Fibroblast of lung (primary cell): ENCODE results near the gene HSF5. TPM values are rescaled to one million over a fixed set of nuclear protein-coding genes. Genes with fewer than 3 reads are reported as not detected.

Experiments used
- DNase-seq, 2 donors: peaks; one replicate each; pipeline versions ENCODE4 v3.0.0 to v3.0.0-alpha.2; 2010; ENCODE audit warnings: low read depth in 2 of 2
- H2AFZ ChIP-seq: 2 replicates; pipeline ENCODE4 v1.5.1; 2012; ENCODE audit warnings: low read length, control low read depth, inconsistent platforms
- H3K27ac ChIP-seq: 2 replicates; pipeline ENCODE4 v1.5.1; 2011; ENCODE audit warnings: low read length, control low read depth; ENCODE audit not compliant: insufficient read depth
- H3K27me3 ChIP-seq: 2 replicates; pipeline ENCODE4 v1.5.1; 2011; ENCODE audit warnings: mild to moderate bottlenecking, low read length; ENCODE audit not compliant: control insufficient read depth, insufficient read depth
- H3K36me3 ChIP-seq: 2 replicates; pipeline ENCODE4 v1.5.1; 2011; ENCODE audit warnings: low read length; ENCODE audit not compliant: control insufficient read depth, insufficient read depth
- H3K4me1 ChIP-seq: 2 replicates; pipeline ENCODE4 v1.5.1; 2011; ENCODE audit warnings: low read length; ENCODE audit not compliant: control insufficient read depth, insufficient read depth; ENCODE audit errors: extremely low read depth
- H3K4me2 ChIP-seq: 2 replicates; pipeline ENCODE4 v1.5.1; 2011; ENCODE audit warnings: low read length, control low read depth; ENCODE audit not compliant: insufficient read depth; ENCODE audit errors: extremely low read depth
- H3K4me3 ChIP-seq, 4 experiments: fragments of 200-600 bp in 1 of 4; sonication (generic) in 1 of 4; replicated peaks in 1 of 4; 2 replicates each; pipeline ENCODE4 v1.5.1; 2011 to 2016; ENCODE audit warnings: low read length in 4 of 4, low read depth in 3 of 4, mild to moderate bottlenecking in 3 of 4, control low read depth in 2 of 4, inconsistent platforms in 1 of 4, mixed read lengths in 1 of 4; ENCODE audit not compliant: insufficient read depth in 1 of 4; ENCODE audit errors: control extremely low read depth in 1 of 4
- H3K79me2 ChIP-seq: 2 replicates; pipeline ENCODE4 v1.5.1; 2012; ENCODE audit warnings: mild to moderate bottlenecking, low read length, inconsistent platforms; ENCODE audit not compliant: control insufficient read depth, insufficient read depth
- H3K9ac ChIP-seq: 2 replicates; pipeline ENCODE4 v1.5.1; 2011; ENCODE audit warnings: mild to moderate bottlenecking, low read length, control low read depth; ENCODE audit not compliant: insufficient read depth
- H3K9me3 ChIP-seq: 2 replicates; pipeline ENCODE4 v1.5.1; 2012; ENCODE audit warnings: low read depth, low read length; ENCODE audit not compliant: control insufficient read depth, insufficient read depth
- H4K20me1 ChIP-seq: 2 replicates; pipeline ENCODE4 v1.5.1; 2011; ENCODE audit warnings: low read length; ENCODE audit not compliant: control insufficient read depth, insufficient read depth; ENCODE audit errors: extremely low read depth
- EZH2 ChIP-seq: IDR thresholded peaks from 2 replicates; pipeline ENCODE4 v1.5.1; 2012; ENCODE audit warnings: low read length, control low read depth, mild to moderate bottlenecking; ENCODE audit errors: missing control alignments
- polyA plus RNA-seq, 2 donors: library from polyadenylated mRNA; depleted of rRNA in 1 of 2; stranded (reverse) in 1 of 2; unstranded in 1 of 2; fragments of >200 nt; gene quantifications; 2 replicates each; pipeline ENCODE4 v1.2.1, GENCODE V29; 2011 to 2012; ENCODE audit warnings: missing spikeins in 1 of 2
- total RNA-seq: library from RNA; depleted of rRNA; stranded (reverse); fragments of >200 nt; gene quantifications from 2 replicates; pipeline ENCODE4 v1.2.1, GENCODE V29; 2014
- TF ChIP-seq, protein P1 (sequence below), 2 donors: IDR thresholded peaks in 1 of 2; conservative IDR thresholded peaks in 1 of 2; 1 replicate in 1 of 2; 2 replicates in 1 of 2; pipeline ENCODE4 v1.5.1; 2011 to 2012; ENCODE audit warnings: low read length in 2 of 2, control low read depth in 1 of 2, inconsistent platforms in 1 of 2, low read depth in 1 of 2, mild to moderate bottlenecking in 1 of 2

Gene HSF5
- total and polyA plus RNA-seq, 2 donors (not counting 1 experiment from before 2014, with no cell fraction given): under 0.01 TPM; not detected in 1

DNA sequence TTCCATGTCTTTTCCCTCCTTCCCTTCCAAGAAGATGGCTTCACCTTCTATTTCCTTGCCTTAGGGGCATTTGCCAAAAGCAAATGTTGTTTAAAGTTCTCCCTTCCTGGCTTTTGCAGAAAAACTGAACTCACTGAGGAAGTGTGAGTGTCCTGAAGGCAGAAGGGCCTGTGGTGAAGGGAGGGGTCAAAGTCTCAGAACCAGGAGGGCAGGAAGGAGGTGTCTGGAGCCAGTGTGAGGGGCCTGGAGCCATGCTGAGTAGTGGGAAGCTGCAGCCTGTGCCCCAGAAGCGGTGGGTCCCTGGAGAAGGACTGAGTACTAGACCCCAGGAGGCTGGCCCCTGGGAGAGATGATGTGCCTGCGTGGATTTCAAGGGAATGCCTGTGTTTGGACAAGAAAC is 112.4 kb downstream of the HSF5 start:
- Histone ChIP-seq H3K4me3 (no peak overlapping the region), H3K36me3 (no peaks in the 10 kb centered on the region), H3K4me1 (no peaks in the 10 kb centered on the region), H3K27me3 (no peaks in the 10 kb centered on the region), H3K4me2 (no peak overlapping the region), H2AFZ (no peak overlapping the region), H3K79me2 (no peaks in the 10 kb centered on the region), H4K20me1 (no peaks in the 10 kb centered on the region), H3K27ac (no peak overlapping the region), H3K9ac (no peak overlapping the region), H3K9me3 (no peaks in the 10 kb centered on the region)
- no peak for TF ChIP-seq EZH2
- TF ChIP-seq, protein P1, sequence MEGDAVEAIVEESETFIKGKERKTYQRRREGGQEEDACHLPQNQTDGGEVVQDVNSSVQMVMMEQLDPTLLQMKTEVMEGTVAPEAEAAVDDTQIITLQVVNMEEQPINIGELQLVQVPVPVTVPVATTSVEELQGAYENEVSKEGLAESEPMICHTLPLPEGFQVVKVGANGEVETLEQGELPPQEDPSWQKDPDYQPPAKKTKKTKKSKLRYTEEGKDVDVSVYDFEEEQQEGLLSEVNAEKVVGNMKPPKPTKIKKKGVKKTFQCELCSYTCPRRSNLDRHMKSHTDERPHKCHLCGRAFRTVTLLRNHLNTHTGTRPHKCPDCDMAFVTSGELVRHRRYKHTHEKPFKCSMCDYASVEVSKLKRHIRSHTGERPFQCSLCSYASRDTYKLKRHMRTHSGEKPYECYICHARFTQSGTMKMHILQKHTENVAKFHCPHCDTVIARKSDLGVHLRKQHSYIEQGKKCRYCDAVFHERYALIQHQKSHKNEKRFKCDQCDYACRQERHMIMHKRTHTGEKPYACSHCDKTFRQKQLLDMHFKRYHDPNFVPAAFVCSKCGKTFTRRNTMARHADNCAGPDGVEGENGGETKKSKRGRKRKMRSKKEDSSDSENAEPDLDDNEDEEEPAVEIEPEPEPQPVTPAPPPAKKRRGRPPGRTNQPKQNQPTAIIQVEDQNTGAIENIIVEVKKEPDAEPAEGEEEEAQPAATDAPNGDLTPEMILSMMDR (conservative IDR thresholded peaks at IDR 0.05 in 1 of 2, IDR thresholded peaks at IDR 0.05 in 1 of 2; ENCODE audit: low read depth in 1 of 2, low read length in 2 of 2): no peak
- no peak for DNase-seq

DNA sequence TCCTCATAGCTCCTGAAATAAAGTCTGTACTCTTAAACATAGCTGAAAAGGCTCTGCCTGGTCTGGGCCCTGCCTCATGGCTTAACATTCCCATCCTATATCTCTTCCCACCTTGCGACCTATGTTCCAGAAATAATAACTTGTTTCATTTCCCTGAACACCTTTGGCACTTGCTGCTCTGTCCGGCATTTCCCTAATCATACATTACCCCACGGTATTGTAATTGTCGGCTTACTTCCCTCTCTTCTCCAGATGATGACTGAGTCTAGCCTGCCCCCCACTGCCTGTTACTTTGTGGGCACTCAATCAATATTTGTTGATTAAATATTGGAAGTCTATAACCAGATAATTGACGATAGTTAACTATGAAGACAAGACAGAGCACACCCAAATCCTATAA is 113.0 kb downstream of the HSF5 start:
- Histone ChIP-seq H4K20me1 (no peaks in the 10 kb centered on the region), H3K27ac (no peak overlapping the region), H3K27me3 (no peaks in the 10 kb centered on the region), H2AFZ (no peak overlapping the region), H3K4me2 (no peak overlapping the region), H3K79me2 (no peaks in the 10 kb centered on the region), H3K36me3 (no peaks in the 10 kb centered on the region), H3K4me3 (no peak overlapping the region), H3K4me1 (no peaks in the 10 kb centered on the region), H3K9ac (no peak overlapping the region), H3K9me3 (no peaks in the 10 kb centered on the region)
- TF ChIP-seq, protein P1 (conservative IDR thresholded peaks at IDR 0.05 in 1 of 2, IDR thresholded peaks at IDR 0.05 in 1 of 2; ENCODE audit: low read depth in 1 of 2, low read length in 2 of 2): no peak
- TF ChIP-seq EZH2: no peak
- DNase-seq: no peak

DNA sequence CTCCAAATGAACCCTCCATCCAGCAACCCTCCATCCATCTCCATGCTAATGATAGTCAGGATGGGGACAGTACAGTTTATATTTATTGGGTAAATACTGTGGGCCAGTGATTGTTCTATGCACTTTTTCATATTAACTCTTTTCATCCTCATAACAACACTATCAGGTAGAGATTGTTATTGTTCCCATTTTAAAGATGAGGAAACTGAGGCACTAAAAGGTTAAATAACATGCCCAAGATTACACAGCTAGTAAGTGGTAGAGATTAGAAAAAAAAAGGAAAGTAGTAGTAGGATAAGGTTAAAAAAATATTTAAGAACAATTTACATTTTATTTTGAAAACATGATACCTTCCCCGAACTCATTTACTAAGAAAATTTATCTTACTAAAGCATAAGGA is 114.3 kb downstream of the HSF5 start:
- Histone ChIP-seq H2AFZ (no peak overlapping the region), H3K27me3 (no peaks in the 10 kb centered on the region), H3K27ac (no peak overlapping the region), H3K4me1 (no peaks in the 10 kb centered on the region), H3K9me3 (no peaks in the 10 kb centered on the region), H3K79me2 (no peaks in the 10 kb centered on the region), H3K36me3 (no peaks in the 10 kb centered on the region), H3K4me3 (no peak overlapping the region), H3K4me2 (no peak overlapping the region), H4K20me1 (no peaks in the 10 kb centered on the region), H3K9ac (no peak overlapping the region)
- TF ChIP-seq EZH2: no peak
- TF ChIP-seq, protein P1 (conservative IDR thresholded peaks at IDR 0.05 in 1 of 2, IDR thresholded peaks at IDR 0.05 in 1 of 2; ENCODE audit: low read depth in 1 of 2, low read length in 2 of 2): no peak
- DNase-seq: no peak
